HG02973 (cell line): ENCODE results near the gene MPV17L2.

Experiments used
- ATAC-seq: cut with Tn5 transposase; IDR thresholded peaks from one replicate; pipeline ENCODE4 v1.9.1; 2021; ENCODE audit warnings: moderate library complexity; ENCODE audit not compliant: unreplicated experiment

MPV17L2 gene

GRCh38 chr19:18160493-18160970, 32.5 kb upstream of the MPV17L2 start:
- ATAC-seq: no peak

GRCh38 chr19:18160971-18161635, 31.9 kb upstream of the MPV17L2 start:
- ATAC-seq: peak; percentile 44

- no peak for ATAC-seq
These were observed 31.4 kb upstream of the MPV17L2 start for GRCh38 chr19:18161636-18162002.

- no peak for ATAC-seq
These were observed 28.9 kb upstream of the MPV17L2 start for GRCh38 chr19:18164072-18164471.

- no peak for ATAC-seq
These were observed 27.0 kb upstream of the MPV17L2 start for GRCh38 chr19:18165794-18166544.

- ATAC-seq: no peak
These were observed 26.0 kb upstream of the MPV17L2 start for GRCh38 chr19:18167011-18167410.

GRCh38 chr19:18167975-18168645, 24.9 kb upstream of the MPV17L2 start:
- no peak for ATAC-seq

GRCh38 chr19:18168673-18169381, 24.2 kb upstream of the MPV17L2 start:
- no peak for ATAC-seq

- ATAC-seq: no peak
These were observed 22.2 kb upstream of the MPV17L2 start for GRCh38 chr19:18170714-18171255.

GRCh38 chr19:18171605-18172327, 21.3 kb upstream of the MPV17L2 start:
- no peak for ATAC-seq

GRCh38 chr19:18172331-18173053, 20.5 kb upstream of the MPV17L2 start:
- no peak for ATAC-seq

- no peak for ATAC-seq
These were observed 19.9 kb upstream of the MPV17L2 start for GRCh38 chr19:18173054-18173571.

GRCh38 chr19:18173572-18174288, 19.3 kb upstream of the MPV17L2 start, which contains the start of gene IFI30:
Gene IFI30 (plus strand): TSS chr19:18173813. CDS start chr19:18173842, 29 bp downstream.
- peak; percentile 36 for ATAC-seq

- ATAC-seq: no peak
These were observed 18.0 kb upstream of the MPV17L2 start for GRCh38 chr19:18174983-18175382.

GRCh38 chr19:18176367-18177310, 16.4 kb upstream of the MPV17L2 start:
- no peak for ATAC-seq

- no peak for ATAC-seq
These were observed 13.1 kb upstream of the MPV17L2 start for GRCh38 chr19:18179957-18180356.

GRCh38 chr19:18183529-18183928, 9.5 kb upstream of the MPV17L2 start:
- ATAC-seq: no peak

- no peak for ATAC-seq
These were observed 7.5 kb upstream of the MPV17L2 start for GRCh38 chr19:18185538-18185937.
